ENCODE data around the gene A2ML1.

The A2ML1 gene

DNA sequence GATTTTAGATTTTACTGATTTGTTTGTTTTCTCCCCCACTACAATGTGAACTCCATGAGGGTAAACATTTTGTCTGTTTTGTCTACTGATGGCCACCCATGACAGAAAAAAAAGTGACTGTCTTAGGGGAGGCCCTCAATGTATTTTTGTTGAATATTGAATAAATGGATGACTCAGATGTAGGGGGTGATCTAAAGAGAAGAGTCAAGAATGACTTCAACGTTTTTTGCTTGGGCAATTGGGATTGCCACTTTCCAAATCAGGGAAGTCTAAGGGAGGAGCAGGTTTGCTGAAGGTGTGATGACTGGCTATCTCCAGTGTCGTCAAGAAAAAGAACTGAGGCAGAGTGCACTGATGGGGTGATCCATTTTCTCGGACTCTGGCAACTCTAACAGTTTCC, 81.2 kb downstream of the A2ML1 start:
- DNase-seq (ENCODE audit: low read depth): no peak
- no peak overlapping the region for H3K4me3 ChIP-seq (ENCODE audit: low read length)
- TF ChIP-seq, protein P1, sequence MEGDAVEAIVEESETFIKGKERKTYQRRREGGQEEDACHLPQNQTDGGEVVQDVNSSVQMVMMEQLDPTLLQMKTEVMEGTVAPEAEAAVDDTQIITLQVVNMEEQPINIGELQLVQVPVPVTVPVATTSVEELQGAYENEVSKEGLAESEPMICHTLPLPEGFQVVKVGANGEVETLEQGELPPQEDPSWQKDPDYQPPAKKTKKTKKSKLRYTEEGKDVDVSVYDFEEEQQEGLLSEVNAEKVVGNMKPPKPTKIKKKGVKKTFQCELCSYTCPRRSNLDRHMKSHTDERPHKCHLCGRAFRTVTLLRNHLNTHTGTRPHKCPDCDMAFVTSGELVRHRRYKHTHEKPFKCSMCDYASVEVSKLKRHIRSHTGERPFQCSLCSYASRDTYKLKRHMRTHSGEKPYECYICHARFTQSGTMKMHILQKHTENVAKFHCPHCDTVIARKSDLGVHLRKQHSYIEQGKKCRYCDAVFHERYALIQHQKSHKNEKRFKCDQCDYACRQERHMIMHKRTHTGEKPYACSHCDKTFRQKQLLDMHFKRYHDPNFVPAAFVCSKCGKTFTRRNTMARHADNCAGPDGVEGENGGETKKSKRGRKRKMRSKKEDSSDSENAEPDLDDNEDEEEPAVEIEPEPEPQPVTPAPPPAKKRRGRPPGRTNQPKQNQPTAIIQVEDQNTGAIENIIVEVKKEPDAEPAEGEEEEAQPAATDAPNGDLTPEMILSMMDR (conservative IDR thresholded peaks at IDR 0.05; ENCODE audit: low read depth, low read length): no peak

DNA sequence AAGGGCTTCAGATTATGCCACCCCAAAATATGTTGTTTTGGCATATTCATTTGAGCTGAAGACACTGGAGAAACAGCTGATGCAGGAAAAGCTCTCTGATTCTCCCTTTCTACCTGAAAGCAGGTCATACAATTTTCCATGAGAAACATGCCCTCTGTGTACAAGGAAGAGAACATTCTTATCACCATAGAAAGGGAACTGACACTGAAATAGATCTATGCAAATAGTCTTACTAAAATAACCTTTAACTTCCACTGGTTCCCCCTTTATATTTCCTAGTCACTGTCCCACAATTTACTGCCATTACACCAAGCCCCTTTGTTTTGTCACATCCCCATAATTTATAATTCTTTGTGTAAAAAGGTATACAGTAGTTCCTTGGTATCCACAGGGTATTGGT, 82.2 kb downstream of the A2ML1 start:
- TF ChIP-seq, protein P1 (conservative IDR thresholded peaks at IDR 0.05; ENCODE audit: low read depth, low read length): no peak
- no peak for DNase-seq (ENCODE audit: low read depth)
- no peak overlapping the region for H3K4me3 ChIP-seq (ENCODE audit: low read length)

DNA sequence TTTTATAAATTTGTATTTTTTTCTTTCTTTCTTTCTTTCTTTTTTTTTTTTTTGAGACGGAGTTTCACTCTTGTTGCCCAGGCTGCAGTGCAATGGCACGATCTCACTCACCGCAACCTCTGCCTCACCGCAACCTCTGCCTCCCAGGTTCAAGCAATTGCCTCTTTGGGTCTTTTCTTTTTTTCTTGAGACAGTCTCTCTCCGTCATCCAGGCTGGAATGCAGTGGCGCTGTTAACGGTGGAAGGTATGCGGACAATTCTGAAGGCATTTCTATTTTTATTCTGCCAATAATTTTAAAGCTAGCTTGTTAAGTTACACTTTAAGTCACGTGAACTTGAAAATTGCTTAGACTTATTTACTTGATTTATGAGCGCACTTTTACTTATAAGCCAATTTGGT, 83.1 kb downstream of the A2ML1 start:
- peak; percentile 43 for DNase-seq (ENCODE audit: low read depth)
- H3K4me3 ChIP-seq (ENCODE audit: low read length): no peak overlapping the region
- TF ChIP-seq, protein P1 (conservative IDR thresholded peaks at IDR 0.05; ENCODE audit: low read depth, low read length): no peak

DNA sequence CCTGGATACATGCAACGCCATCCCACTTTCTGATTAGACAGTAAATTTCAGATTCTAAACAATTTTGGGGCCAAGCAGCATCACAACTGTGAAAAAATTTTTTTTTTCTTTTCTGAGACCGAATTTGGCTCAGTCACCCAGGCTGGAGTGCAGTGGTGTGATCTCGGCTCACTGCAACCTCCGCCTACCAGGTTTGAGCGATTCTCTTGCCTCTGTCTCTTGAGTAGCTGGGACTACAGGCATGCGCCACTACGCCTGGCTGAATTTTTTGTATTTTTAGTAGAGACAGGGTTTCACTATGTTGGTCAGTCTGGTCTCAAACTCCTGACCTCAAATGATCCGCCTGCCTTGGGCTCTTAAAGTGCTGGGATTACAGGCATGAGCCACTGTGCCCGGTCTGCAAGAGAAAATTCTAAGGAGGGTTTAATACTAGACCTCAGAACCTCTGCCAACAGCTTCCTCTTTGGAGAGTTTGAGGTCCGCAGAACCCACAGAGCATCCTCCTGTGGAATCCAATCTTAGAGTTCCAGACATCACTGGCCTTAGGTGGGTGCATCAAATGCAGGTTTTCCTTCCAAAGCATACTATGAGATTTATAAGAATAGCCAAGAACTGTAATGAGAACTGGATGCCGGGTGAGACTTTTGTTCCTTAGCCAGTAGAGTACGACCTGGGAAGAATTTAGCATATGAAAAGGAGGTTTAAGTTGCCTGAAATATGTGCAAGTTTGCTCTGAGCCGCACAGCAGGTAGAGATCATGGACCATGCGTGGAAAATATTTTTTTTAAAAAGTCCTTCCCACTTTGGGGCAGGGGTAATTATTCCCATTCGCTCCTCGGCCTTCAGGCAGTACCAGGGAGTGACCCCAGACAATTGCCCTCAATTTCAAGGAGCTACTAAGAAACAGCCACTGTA, 84.1 kb downstream of the A2ML1 start:
- no peak overlapping the region for H3K4me3 ChIP-seq (ENCODE audit: low read length)
- no peak for DNase-seq (ENCODE audit: low read depth)
- TF ChIP-seq, protein P1 (conservative IDR thresholded peaks at IDR 0.05; ENCODE audit: low read depth, low read length): no peak

DNA sequence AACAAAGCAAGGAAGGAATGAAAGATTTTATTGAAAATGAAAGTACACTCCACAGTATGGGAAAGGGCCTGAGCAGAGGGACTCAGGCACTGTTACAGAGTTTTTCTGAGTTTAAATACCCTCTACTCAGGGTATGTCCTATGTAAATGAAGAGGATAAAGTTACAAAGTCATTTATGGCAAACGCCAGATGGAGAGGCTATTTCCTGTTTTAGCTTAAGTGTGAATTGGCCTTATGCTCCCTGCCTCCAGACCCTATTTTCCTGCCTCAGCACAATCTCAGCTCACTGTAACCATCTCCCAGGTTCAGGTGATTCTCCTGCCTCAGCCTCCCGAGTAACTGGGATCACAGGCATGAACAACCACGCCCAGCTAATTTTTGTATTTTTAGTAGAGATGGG, 85.1 kb downstream of the A2ML1 start:
- no peak for DNase-seq (ENCODE audit: low read depth)
- H3K4me3 ChIP-seq (ENCODE audit: low read length): no peak overlapping the region
- TF ChIP-seq, protein P1 (conservative IDR thresholded peaks at IDR 0.05; ENCODE audit: low read depth, low read length): no peak

DNA sequence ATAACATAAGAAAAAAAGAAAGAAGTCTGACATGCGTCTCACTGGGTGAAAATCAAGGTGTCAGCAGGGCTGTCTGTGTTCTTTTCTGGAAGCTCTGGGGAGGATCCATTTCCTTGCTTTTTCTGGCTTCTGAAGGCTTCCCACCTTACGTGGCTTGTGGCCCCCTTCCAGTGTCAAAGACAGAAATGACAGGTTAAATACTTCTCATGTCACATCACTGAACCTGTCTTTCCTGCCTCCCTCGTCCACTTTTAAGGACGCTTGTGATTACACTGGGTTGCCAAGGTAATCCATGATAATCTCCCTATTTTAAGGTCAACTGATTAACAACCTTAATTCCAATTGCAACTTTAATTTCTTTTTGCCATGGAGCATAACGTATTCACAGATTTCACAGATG, 87.3 kb downstream of the A2ML1 start:
- no peak overlapping the region for H3K4me3 ChIP-seq (ENCODE audit: low read length)
- DNase-seq (ENCODE audit: low read depth): no peak
- TF ChIP-seq, protein P1 (conservative IDR thresholded peaks at IDR 0.05; ENCODE audit: low read depth, low read length): no peak

All from retinal pigment epithelial cell (primary cell).